ENCODE measurements around the gene EPHB2.
A peak's percentile ranks its signal among the peaks of the same experiment; 100 is the strongest.
"Not testable (repeated sequence)": the region's sequence is repeated elsewhere in the genome, so short reads cannot be mapped to it uniquely, and the experiment has no call there.

EPHB2 gene

GRCh38 chr1:22710701-22711049 is at the start of gene EPHB2:
Gene EPHB2 (plus strand): TSS chr1:22710839. CDS start chr1:22710983, 144 bp downstream.
- DNase-seq (ENCODE audit: low spot score) = peak; percentile 37

GRCh38 chr1:22661880-22662279 is 48.8 kb upstream of the EPHB2 start:
- DNase-seq (ENCODE audit: low spot score) = no peak

- DNase-seq (ENCODE audit: low spot score) = peak; percentile 69
Observed at GRCh38 chr1:22662318-22662717, 48.3 kb upstream of the EPHB2 start.

DNA sequence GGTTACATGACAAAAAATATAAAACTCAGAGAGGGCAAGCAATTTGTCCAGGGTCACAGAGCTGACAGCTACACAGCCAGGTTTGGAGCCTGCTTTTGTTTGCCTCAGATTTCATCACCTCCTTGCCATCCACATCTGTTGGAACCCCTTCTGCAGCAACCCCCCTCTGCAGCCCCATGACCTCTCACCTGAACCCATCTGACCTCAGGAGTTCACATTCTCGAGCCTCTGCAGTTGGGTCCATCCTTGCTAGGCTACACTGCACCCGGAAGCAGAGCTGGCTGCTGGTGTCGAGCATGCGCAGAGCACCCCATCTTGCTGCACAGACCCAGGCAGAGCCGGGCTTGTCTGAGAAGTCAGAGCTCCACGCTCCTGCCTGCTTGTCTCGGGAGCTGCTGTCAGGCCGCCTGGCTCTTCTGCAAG is 47.6 kb upstream of the EPHB2 start:
- no peak for DNase-seq (ENCODE audit: low spot score)

DNA sequence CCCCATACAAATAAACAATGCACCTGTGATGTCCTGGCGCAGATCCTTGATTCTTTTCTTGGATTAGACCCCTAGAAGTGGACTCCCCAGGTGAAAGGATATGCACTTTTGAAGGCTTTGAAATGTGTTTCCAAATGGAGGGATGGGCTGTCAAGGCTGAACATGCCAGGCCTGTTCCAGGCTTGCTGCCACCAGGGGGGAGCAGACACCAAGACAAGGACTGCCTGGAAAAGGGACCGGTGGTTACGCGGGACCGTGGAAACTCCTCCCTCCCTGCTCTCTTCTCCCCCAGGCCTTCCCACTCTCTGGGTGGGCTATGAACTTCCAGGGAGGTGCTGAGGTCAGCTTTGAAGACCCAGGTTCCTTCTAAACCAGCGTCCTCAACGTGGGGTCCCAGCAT is 44.9 kb upstream of the EPHB2 start:
- no peak for DNase-seq (ENCODE audit: low spot score)

GRCh38 chr1:22666412-22666811 is 44.2 kb upstream of the EPHB2 start:
- DNase-seq (ENCODE audit: low spot score) = no peak

DNA sequence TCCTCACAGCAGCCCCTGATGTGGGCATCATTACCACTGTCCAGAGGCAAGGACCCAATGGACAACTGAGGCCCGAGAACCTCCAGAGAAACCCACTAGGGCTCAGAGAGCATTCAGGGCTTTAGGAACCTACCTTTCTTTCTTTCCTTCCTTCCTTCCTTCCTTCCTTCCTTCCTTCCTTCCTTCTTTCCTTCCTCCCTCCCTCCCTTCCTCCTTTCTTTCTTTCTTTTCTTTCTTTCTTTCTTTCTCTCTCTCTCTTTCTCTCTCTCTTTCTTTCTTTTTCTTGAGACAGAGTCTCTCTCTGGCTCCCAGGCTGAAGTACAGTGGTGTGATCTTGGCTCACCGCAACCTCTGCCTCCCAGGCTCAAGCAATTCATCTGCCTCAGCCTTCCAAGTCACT is 41.8 kb upstream of the EPHB2 start:
- not testable (repeated sequence) for DNase-seq (ENCODE audit: low spot score)

GRCh38 chr1:22670352-22670975 is 40.2 kb upstream of the EPHB2 start:
- DNase-seq (ENCODE audit: low spot score) = no peak

- no peak for DNase-seq (ENCODE audit: low spot score)
Observed at GRCh38 chr1:22671999-22672398, 38.6 kb upstream of the EPHB2 start.

- DNase-seq (ENCODE audit: low spot score) = peak; percentile 54
Observed at GRCh38 chr1:22673486-22674409, 36.9 kb upstream of the EPHB2 start.

DNA sequence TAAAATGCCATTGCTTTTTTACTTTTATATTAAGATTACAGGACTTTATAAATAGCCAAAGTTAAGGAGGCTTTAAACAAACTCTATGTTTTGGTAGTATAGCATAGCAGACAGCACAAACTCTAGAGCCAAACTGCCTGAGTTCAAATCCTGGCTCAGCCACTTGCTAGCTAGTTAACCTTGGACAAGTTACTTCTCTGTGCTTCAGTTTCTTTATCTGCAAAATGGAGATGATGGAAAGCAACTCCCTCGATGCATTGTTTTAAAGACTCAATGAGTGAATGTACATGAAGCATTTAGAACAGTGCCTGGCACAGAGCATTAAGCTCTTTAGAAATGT is 36.3 kb upstream of the EPHB2 start:
- DNase-seq (ENCODE audit: low spot score) = no peak

DNA sequence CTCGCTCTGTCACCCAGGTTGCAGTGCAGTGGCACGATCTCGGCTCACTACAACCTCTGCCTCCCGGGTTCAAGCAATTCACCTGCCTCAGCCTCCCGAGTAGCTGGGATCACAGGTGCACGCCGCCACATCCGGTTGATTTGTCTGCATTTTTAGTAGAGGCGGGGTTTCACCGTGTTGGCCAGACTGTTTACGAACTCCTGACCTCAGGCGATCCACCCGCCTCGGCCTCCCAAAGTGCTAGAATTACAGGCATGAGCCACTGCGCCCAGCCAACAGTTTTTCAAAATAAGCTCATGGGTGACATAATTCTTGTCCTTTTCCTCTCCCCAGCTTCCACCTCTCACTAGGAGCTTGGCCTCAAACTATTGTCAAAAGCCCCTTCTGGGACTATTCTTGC is 34.5 kb upstream of the EPHB2 start:
- DNase-seq (ENCODE audit: low spot score) = not testable (repeated sequence)

- no peak for DNase-seq (ENCODE audit: low spot score)
Observed at GRCh38 chr1:22676916-22677583, 33.6 kb upstream of the EPHB2 start.

GRCh38 chr1:22677931-22678896 is 32.4 kb upstream of the EPHB2 start:
- no peak for DNase-seq (ENCODE audit: low spot score)

- no peak for DNase-seq (ENCODE audit: low spot score)
Observed at GRCh38 chr1:22680726-22681125, 29.9 kb upstream of the EPHB2 start.

- DNase-seq (ENCODE audit: low spot score) = no peak
Observed at GRCh38 chr1:22681556-22682276, 28.9 kb upstream of the EPHB2 start.

- DNase-seq (ENCODE audit: low spot score) = no peak
Observed at GRCh38 chr1:22683547-22683946, 27.1 kb upstream of the EPHB2 start.

DNA sequence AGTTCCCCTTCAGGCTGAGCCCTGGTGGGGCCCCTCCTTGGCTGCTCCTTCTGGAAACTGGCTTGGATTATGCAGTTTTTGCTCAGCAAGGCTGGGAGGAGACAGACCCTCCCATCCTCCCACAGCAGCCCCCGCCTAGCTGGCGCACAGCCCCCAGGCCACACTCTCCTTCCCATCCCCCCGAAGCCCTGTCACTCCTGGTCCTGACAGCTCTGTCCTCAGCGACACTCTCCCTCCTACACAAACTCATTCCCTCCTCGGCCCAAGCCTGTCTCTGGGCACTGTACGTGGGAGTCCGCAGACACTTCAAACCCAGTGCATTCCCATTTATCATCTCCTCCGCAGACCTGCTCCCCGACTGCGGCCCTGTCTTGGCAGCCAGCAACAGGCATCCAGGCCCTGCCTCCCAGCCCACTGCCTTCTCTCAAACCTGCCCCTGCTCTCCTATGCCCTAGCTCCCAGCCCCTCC is 25.0 kb upstream of the EPHB2 start:
- no peak for DNase-seq (ENCODE audit: low spot score)

GRCh38 chr1:22687191-22687590 is 23.4 kb upstream of the EPHB2 start:
- no peak for DNase-seq (ENCODE audit: low spot score)

- no peak for DNase-seq (ENCODE audit: low spot score)
Observed at GRCh38 chr1:22688466-22688865, 22.2 kb upstream of the EPHB2 start.

- no peak for DNase-seq (ENCODE audit: low spot score)
Observed at GRCh38 chr1:22689505-22689904, 21.1 kb upstream of the EPHB2 start.

Data from globus pallidus (tissue), 1 donor.